Tibial artery (tissue), 4 donors: Measurements from ENCODE around the gene PCDHGB5.
"Not testable (repeated sequence)": the region's sequence is repeated elsewhere in the genome, so short reads cannot be mapped to it uniquely, and the experiment has no call there.

ENCODE experiments used
- DNase-seq, 2 donors: peaks; one replicate each; pipeline ENCODE4 v3.0.0-alpha.2; 2019
- H3K27ac ChIP-seq, 2 donors: fragments of 200-600 bp; sonication (generic) in 1 of 2; 1 replicate in 1 of 2; 2 replicates in 1 of 2; pipeline ENCODE4 v1.5.1; 2018 to 2019; ENCODE audit warnings: mild to moderate bottlenecking in 1 of 2
- H3K27me3 ChIP-seq, 2 donors: fragments of 200-600 bp; sonication (generic) in 1 of 2; one replicate each; pipeline versions ENCODE4 v1.5.1 to v1.6.0; 2016 to 2019
- H3K36me3 ChIP-seq, 3 donors: fragments of 200-600 bp; sonication (generic) in 2 of 3; one replicate each; pipeline ENCODE4 v1.5.1; 2016 to 2019; ENCODE audit warnings: mild to moderate bottlenecking in 2 of 3
- H3K4me1 ChIP-seq, 4 donors: fragments of 200-600 bp; sonication (generic) in 2 of 4; 1 replicate in 3 of 4; 2 replicates in 1 of 4; pipeline ENCODE4 v1.5.1; 2016 to 2019
- H3K4me3 ChIP-seq, 2 donors: fragments of 200-600 bp; sonication (generic) in 1 of 2; 1 replicate in 1 of 2; 2 replicates in 1 of 2; pipeline ENCODE4 v1.5.1; 2018 to 2019; ENCODE audit warnings: mild to moderate bottlenecking in 2 of 2
- H3K9me3 ChIP-seq, 3 donors: fragments of 200-600 bp; sonication (generic) in 1 of 3; one replicate each; pipeline ENCODE4 v1.5.1; 2016 to 2019
- CTCF ChIP-seq, 2 experiments: fragments of 200-600 bp in 1 of 2; fragments of 450-650 bp in 1 of 2; IDR thresholded peaks; one replicate each; pipeline ENCODE4 v1.5.1; 2017 to 2019; ENCODE audit warnings: antibody characterized with exemption in 2 of 2, mild to moderate bottlenecking in 1 of 2, moderate library complexity in 1 of 2
- intact Hi-C: fragments of 100-400 bp; cut with DNase I; formaldehyde crosslinking; loops from one replicate; pipeline ENCODE4 v1.15.0; 2023; ENCODE audit warnings: low total_unique reads

PCDHGB5 gene

DNA sequence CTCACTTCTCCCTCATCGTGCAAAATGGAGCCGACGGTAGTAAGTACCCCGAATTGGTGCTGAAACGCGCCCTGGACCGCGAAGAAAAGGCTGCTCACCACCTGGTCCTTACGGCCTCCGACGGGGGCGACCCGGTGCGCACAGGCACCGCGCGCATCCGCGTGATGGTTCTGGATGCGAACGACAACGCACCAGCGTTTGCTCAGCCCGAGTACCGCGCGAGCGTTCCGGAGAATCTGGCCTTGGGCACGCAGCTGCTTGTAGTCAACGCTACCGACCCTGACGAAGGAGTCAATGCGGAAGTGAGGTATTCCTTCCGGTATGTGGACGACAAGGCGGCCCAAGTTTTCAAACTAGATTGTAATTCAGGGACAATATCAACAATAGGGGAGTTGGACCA lies 33.5 kb downstream of the PCDHGB5 start:
- Histone ChIP-seq H3K9me3 (peaks cover 17 to 97% (median 89%) of the 10 kb centered on the region in 3 donors), H3K27ac (no peak overlapping the region), H3K36me3 (peaks cover 9 to 31% (median 30%) of the 10 kb centered on the region in 3 donors), H3K4me1 (no peaks in the 10 kb centered on the region), H3K4me3 (peak overlapping the region; percentile 30 to 32), H3K27me3 (no peaks in the 10 kb centered on the region)
- no peak for DNase-seq
- intact Hi-C loops, result no loop called here
- TF ChIP-seq CTCF (IDR thresholded peaks at IDR 0.05), result no peak

- Histone ChIP-seq H3K9me3 (peaks cover 11 to 97% (median 87%) of the 10 kb centered on the region in 3 donors), H3K36me3 (peaks cover 9 to 36% (median 27%) of the 10 kb centered on the region in 3 donors)
- H3K27me3 ChIP-seq, H3K4me3 ChIP-seq, DNase-seq, H3K4me1 ChIP-seq, intact Hi-C loops, H3K27ac ChIP-seq: not testable (repeated sequence)
Measured at GRCh38 chr5:141432308-141432707, 34.6 kb downstream of the PCDHGB5 start.

DNA sequence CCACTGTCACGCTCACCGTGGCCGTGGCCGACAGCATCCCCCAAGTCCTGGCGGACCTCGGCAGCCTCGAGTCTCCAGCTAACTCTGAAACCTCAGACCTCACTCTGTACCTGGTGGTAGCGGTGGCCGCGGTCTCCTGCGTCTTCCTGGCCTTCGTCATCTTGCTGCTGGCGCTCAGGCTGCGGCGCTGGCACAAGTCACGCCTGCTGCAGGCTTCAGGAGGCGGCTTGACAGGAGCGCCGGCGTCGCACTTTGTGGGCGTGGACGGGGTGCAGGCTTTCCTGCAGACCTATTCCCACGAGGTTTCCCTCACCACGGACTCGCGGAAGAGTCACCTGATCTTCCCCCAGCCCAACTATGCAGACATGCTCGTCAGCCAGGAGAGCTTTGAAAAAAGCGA lies 35.0 kb downstream of the PCDHGB5 start:
- H3K9me3 ChIP-seq, result peaks cover 11 to 97% (median 83%) of the 10 kb centered on the region in 3 donors
- H3K27ac ChIP-seq, H3K27me3 ChIP-seq, intact Hi-C loops, H3K4me1 ChIP-seq, DNase-seq, H3K4me3 ChIP-seq: not testable (repeated sequence)
- H3K36me3 ChIP-seq, result peaks cover 5 to 36% (median 27%) of the 10 kb centered on the region in 3 donors

- Histone ChIP-seq H3K4me3 (no peak overlapping the region), H3K9me3 (peaks cover 7 to 95% (median 75%) of the 10 kb centered on the region in 3 donors), H3K27me3 (no peaks in the 10 kb centered on the region), H3K4me1 (no peaks in the 10 kb centered on the region), H3K27ac (no peak overlapping the region), H3K36me3 (peaks cover 0 to 38% (median 16%) of the 10 kb centered on the region in 3 donors)
- no peak for DNase-seq
- intact Hi-C loops, result no loop called here
- TF ChIP-seq CTCF (IDR thresholded peaks at IDR 0.05), result no peak
Measured at GRCh38 chr5:141434006-141434405, 36.3 kb downstream of the PCDHGB5 start.

DNA sequence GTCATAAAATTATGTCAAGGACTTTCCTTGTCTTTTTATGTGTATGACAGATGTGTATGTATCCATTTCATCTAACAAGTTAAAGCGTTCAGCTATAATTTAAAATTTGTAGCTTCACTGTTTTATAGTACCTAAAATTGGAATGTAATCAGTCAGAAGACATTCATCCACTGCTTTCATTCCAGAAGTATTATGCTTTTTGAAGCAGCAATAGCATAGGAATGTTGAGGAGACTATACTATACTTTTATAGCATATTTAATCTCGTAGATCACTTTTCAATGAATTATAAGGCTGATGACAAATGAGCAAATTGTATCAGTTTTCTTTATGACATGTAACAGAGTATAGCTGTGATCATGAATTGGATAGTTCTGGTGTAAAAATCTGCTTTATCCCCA lies 39.5 kb downstream of the PCDHGB5 start:
- Histone ChIP-seq H3K4me1 (no peaks in the 10 kb centered on the region), H3K27me3 (no peaks in the 10 kb centered on the region), H3K4me3 (no peak overlapping the region), H3K36me3 (peaks cover 0 to 53% (median 30%) of the 10 kb centered on the region in 3 donors), H3K27ac (no peak overlapping the region), H3K9me3 (peaks cover 2 to 96% (median 81%) of the 10 kb centered on the region in 3 donors)
- DNase-seq, result no peak
- intact Hi-C loops, result no loop called here
- no peak for TF ChIP-seq CTCF (IDR thresholded peaks at IDR 0.05)

GRCh38 chr5:141439411-141440141 lies 41.8 kb downstream of the PCDHGB5 start:
- no peak for TF ChIP-seq CTCF (IDR thresholded peaks at IDR 0.05)
- no peak for DNase-seq
- Histone ChIP-seq H3K4me1 (no peaks in the 10 kb centered on the region), H3K27ac (no peak overlapping the region), H3K36me3 (peaks cover 0 to 53% (median 30%) of the 10 kb centered on the region in 3 donors), H3K9me3 (peaks cover 2 to 91% (median 69%) of the 10 kb centered on the region in 3 donors), H3K4me3 (no peak overlapping the region), H3K27me3 (no peaks in the 10 kb centered on the region)
- intact Hi-C loops, result no loop called here
